Neural progenitor cell (in vitro differentiated cells): ENCODE data around the gene DBR1. TPM values are rescaled to one million over a fixed set of nuclear protein-coding genes. Genes with fewer than 3 reads are reported as not detected.

Experiments used
- DNase-seq: peaks from one replicate; pipeline ENCODE4 v3.0.0-alpha.2; 2016; ENCODE audit warnings: low spot score
- H2AFZ ChIP-seq: fragments of 200-600 bp; sonication (generic); replicated peaks from 2 replicates; pipeline ENCODE4 v1.6.1; 2016; ENCODE audit warnings: antibody characterized with exemption
- H3F3A ChIP-seq: fragments of 200-600 bp; sonication (generic); 2 replicates; pipeline ENCODE4 v1.6.1; 2016; ENCODE audit warnings: antibody characterized with exemption, low read depth
- H3K27ac ChIP-seq: fragments of 200-600 bp; sonication (generic); 2 replicates; pipeline ENCODE4 v1.5.1; 2016; ENCODE audit warnings: mild to moderate bottlenecking
- H3K27me3 ChIP-seq: fragments of 200-600 bp; sonication (generic); 2 replicates; pipeline ENCODE4 v1.6.1; 2016; ENCODE audit warnings: mild to moderate bottlenecking, moderate library complexity
- H3K36me3 ChIP-seq: fragments of 200-600 bp; sonication (generic); 2 replicates; pipeline ENCODE4 v1.5.1; 2016
- H3K4me1 ChIP-seq: fragments of 200-600 bp; sonication (generic); 2 replicates; pipeline ENCODE4 v1.6.1; 2016; ENCODE audit warnings: mixed run types
- H3K4me2 ChIP-seq: fragments of 200-600 bp; sonication (generic); 2 replicates; pipeline ENCODE4 v1.6.1; 2016
- H3K4me3 ChIP-seq: fragments of 200-600 bp; sonication (generic); 2 replicates; pipeline ENCODE4 v1.5.1; 2016
- H3K79me2 ChIP-seq: fragments of 200-600 bp; sonication (generic); 2 replicates; pipeline ENCODE4 v1.6.1; 2016; ENCODE audit warnings: low read depth
- H3K9ac ChIP-seq: fragments of 200-600 bp; sonication (generic); 2 replicates; pipeline ENCODE4 v1.6.1; 2016
- H3K9me3 ChIP-seq: fragments of 200-600 bp; sonication (generic); 2 replicates; pipeline ENCODE4 v1.5.1; 2016; ENCODE audit warnings: low read depth
- H4K20me1 ChIP-seq: fragments of 200-600 bp; sonication (generic); 2 replicates; pipeline ENCODE4 v1.6.1; 2016; ENCODE audit warnings: low read depth
- H3K27ac Mint-ChIP-seq: 3 replicates; pipeline ENCODE4 v1.8.0; 2021; ENCODE audit warnings: mixed read lengths
- H3K27me3 Mint-ChIP-seq: 2 replicates; pipeline ENCODE4 v1.8.0; 2022; ENCODE audit warnings: low read depth, mild to moderate bottlenecking, inconsistent platforms, moderate library complexity, mixed read lengths; ENCODE audit not compliant: insufficient read depth
- H3K36me3 Mint-ChIP-seq: 3 replicates; pipeline ENCODE4 v1.8.0; 2021; ENCODE audit warnings: mixed read lengths
- H3K4me1 Mint-ChIP-seq: 3 replicates; pipeline ENCODE4 v1.8.0; 2021; ENCODE audit warnings: mixed read lengths
- H3K4me3 Mint-ChIP-seq: 3 replicates; pipeline ENCODE4 v1.8.0; 2021; ENCODE audit warnings: mild to moderate bottlenecking, moderate library complexity, mixed read lengths
- H3K9me3 Mint-ChIP-seq: 3 replicates; pipeline ENCODE4 v1.8.0; 2020; ENCODE audit warnings: mixed read lengths
- EZH2 ChIP-seq: fragments of 200-600 bp; sonication (generic); IDR thresholded peaks from 2 replicates; pipeline ENCODE4 v1.6.1; 2017; ENCODE audit warnings: antibody characterized with exemption, mild to moderate bottlenecking, moderate library complexity
- EZH2phosphoT487 ChIP-seq: fragments of 200-600 bp; sonication (generic); IDR thresholded peaks from 2 replicates; pipeline ENCODE4 v1.6.1; 2017; ENCODE audit warnings: antibody characterized with exemption
- total RNA-seq: library from RNA; depleted of rRNA; stranded (reverse); fragments of >200 nt; gene quantifications from 2 replicates; pipeline ENCODE4 v1.2.3, GENCODE V29; 2015; ENCODE audit warnings: low replicate concordance
- TF ChIP-seq, protein P1 (sequence below): fragments of 200-600 bp; sonication (generic); IDR thresholded peaks from 2 replicates; pipeline ENCODE4 v1.5.1; 2017; ENCODE audit warnings: antibody characterized with exemption, mild to moderate bottlenecking

Gene DBR1
- total RNA-seq, 1 donor from 2014 or later: 32.1 TPM

DNA sequence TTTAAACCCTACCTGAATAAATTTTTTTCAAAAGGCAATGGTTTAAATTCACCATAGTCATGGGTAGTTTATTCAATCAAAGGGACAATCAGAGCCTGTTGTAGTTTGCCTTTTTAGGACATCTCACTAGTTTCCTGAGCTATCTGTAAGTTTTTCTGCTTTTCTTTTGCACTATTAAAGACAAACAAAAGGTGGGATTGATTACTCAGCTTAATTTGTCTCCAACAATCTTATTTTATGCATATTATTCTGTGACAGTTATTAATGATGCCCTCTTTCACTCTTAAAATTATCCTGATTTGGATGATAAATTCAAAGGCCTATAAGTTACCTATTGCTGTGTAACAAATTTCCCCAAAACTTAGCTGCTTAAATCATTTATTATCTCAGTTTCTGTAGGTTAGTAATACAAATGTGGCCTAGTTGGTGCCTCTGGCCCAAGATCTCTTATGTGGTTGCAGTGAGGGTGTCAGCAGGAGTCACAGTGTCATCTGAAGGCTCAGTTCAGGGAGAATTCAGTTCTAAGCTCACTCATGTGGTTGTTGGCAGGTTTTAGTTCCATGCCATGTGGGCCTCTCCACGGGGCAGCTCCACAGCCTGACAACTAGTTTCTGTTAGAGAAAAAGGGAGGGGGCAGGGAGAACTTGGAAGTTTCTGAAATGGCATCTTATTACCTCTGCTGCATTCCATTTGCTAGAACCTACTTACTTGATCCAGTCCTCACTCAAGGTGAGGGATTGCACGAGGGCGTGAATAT, 28.4 kb upstream of the DBR1 start:
- no peak for TF ChIP-seq EZH2
- TF ChIP-seq EZH2phosphoT487: no peak
- TF ChIP-seq, protein P1, sequence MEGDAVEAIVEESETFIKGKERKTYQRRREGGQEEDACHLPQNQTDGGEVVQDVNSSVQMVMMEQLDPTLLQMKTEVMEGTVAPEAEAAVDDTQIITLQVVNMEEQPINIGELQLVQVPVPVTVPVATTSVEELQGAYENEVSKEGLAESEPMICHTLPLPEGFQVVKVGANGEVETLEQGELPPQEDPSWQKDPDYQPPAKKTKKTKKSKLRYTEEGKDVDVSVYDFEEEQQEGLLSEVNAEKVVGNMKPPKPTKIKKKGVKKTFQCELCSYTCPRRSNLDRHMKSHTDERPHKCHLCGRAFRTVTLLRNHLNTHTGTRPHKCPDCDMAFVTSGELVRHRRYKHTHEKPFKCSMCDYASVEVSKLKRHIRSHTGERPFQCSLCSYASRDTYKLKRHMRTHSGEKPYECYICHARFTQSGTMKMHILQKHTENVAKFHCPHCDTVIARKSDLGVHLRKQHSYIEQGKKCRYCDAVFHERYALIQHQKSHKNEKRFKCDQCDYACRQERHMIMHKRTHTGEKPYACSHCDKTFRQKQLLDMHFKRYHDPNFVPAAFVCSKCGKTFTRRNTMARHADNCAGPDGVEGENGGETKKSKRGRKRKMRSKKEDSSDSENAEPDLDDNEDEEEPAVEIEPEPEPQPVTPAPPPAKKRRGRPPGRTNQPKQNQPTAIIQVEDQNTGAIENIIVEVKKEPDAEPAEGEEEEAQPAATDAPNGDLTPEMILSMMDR: no peak
- no peak overlapping the region for H3K27ac Mint-ChIP-seq
- Histone ChIP-seq H3K9ac (no peak overlapping the region), H3K27ac (no peak overlapping the region), H2AFZ (no peak overlapping the region), H3K4me2 (no peak overlapping the region), H3K27me3 (no peaks in the 10 kb centered on the region), H3K9me3 (no peaks in the 10 kb centered on the region), H3K79me2 (peaks cover 100% of the 10 kb centered on the region), H3K36me3 (no peaks in the 10 kb centered on the region), H3K4me1 (peaks cover 5% of the 10 kb centered on the region), H4K20me1 (peaks cover 98% of the 10 kb centered on the region), H3K4me3 (no peak overlapping the region), H3F3A (no peaks in the 10 kb centered on the region)
- no peaks in the 10 kb centered on the region for H3K27me3 Mint-ChIP-seq
- H3K36me3 Mint-ChIP-seq: peaks cover 21% of the 10 kb centered on the region
- no peak for DNase-seq
- H3K4me1 Mint-ChIP-seq: peaks cover 4% of the 10 kb centered on the region
- peaks cover 3% of the 10 kb centered on the region for H3K9me3 Mint-ChIP-seq
- no peak overlapping the region for H3K4me3 Mint-ChIP-seq

DNA sequence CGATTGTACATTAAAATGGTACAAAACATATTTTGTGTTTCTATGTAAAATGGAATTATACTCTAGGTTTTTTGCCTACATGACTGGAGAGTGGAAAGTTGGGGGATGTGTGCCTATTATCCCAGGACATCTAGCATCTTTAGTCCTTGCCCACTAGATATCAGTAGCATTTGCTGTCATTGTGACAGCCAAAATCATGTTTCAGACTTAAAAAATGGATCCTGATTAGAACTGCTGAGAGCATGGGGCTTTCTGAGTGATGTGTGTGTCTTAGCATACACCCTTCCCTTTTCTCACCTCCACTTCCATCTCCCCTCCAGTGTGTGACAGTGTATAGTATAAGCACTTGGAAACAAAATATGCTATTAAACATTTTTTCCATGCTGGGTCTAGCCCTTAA, 25.7 kb upstream of the DBR1 start:
- H3K9me3 Mint-ChIP-seq: no peaks in the 10 kb centered on the region
- Histone ChIP-seq H3K9me3 (no peaks in the 10 kb centered on the region), H3K9ac (no peak overlapping the region), H3K36me3 (no peaks in the 10 kb centered on the region), H3F3A (peaks cover 10% of the 10 kb centered on the region), H3K4me2 (no peak overlapping the region), H3K27me3 (no peaks in the 10 kb centered on the region), H3K27ac (no peak overlapping the region), H3K79me2 (peaks cover 100% of the 10 kb centered on the region), H2AFZ (no peak overlapping the region), H3K4me1 (peaks cover 5% of the 10 kb centered on the region), H3K4me3 (no peak overlapping the region), H4K20me1 (peaks cover 99% of the 10 kb centered on the region)
- TF ChIP-seq, protein P1: no peak
- TF ChIP-seq EZH2 (no peak), EZH2phosphoT487 (no peak)
- no peak overlapping the region for H3K27ac Mint-ChIP-seq
- no peak for DNase-seq
- H3K36me3 Mint-ChIP-seq: peaks cover 13% of the 10 kb centered on the region
- H3K4me1 Mint-ChIP-seq: peaks cover 4% of the 10 kb centered on the region
- no peaks in the 10 kb centered on the region for H3K27me3 Mint-ChIP-seq
- no peak overlapping the region for H3K4me3 Mint-ChIP-seq

DNA sequence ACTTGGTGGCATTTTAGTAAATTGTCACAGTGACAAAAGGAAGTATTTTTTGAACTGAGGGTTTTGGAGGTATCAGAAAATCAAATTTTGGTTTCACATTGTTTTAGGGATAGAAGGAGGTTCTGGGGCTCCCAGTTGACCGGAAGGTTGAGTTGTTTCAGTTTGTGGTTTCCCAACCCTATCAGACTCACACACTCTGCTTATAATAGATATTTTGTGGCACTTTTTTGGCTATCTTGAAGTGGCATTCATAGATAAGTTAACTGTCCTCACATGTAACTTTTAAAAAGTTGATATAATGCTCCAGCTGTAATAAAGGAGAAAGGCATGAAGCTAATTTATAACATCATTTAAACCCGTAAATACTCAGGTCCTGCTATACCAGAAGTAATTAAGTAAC, 25.1 kb upstream of the DBR1 start:
- Mint-ChIP-seq H3K27ac (no peak overlapping the region), H3K27me3 (no peaks in the 10 kb centered on the region), H3K9me3 (no peaks in the 10 kb centered on the region), H3K4me3 (no peak overlapping the region), H3K4me1 (peaks cover 4% of the 10 kb centered on the region), H3K36me3 (peaks cover 12% of the 10 kb centered on the region)
- peaks cover 5% of the 10 kb centered on the region for H3K4me1 ChIP-seq
- no peak overlapping the region for H3K27ac ChIP-seq
- no peak overlapping the region for H3K4me2 ChIP-seq
- no peak overlapping the region for H3K4me3 ChIP-seq
- no peaks in the 10 kb centered on the region for H3K36me3 ChIP-seq
- no peak for TF ChIP-seq EZH2phosphoT487
- TF ChIP-seq, protein P1: no peak
- peaks cover 98% of the 10 kb centered on the region for H4K20me1 ChIP-seq
- no peaks in the 10 kb centered on the region for H3K27me3 ChIP-seq
- H3F3A ChIP-seq: peaks cover 10% of the 10 kb centered on the region
- no peak for DNase-seq
- H3K79me2 ChIP-seq: peaks cover 100% of the 10 kb centered on the region
- H3K9ac ChIP-seq: no peak overlapping the region
- H2AFZ ChIP-seq: no peak overlapping the region
- no peaks in the 10 kb centered on the region for H3K9me3 ChIP-seq
